Liver (tissue), 9 donors: ENCODE measurements around the gene SLC12A7. TPM values are rescaled to one million over a fixed set of nuclear protein-coding genes. Genes with fewer than 3 reads are reported as not detected.

Experiments
- DNase-seq: peaks from one replicate; pipeline ENCODE4 v3.0.0-alpha.2; 2017; ENCODE audit warnings: low spot score
- H3K27ac ChIP-seq, 2 donors: one replicate each; pipeline ENCODE4 v1.7.0; 2013; ENCODE audit warnings: inconsistent platforms in 2 of 2, low read length in 2 of 2, control low read depth in 1 of 2, low read depth in 1 of 2, mild to moderate bottlenecking in 1 of 2
- H3K27me3 ChIP-seq, 4 donors: one replicate each; pipeline versions ENCODE4 v1.6.1 to v1.7.0; 2013; ENCODE audit warnings: low read length in 3 of 4, inconsistent platforms in 1 of 4, mild to moderate bottlenecking in 1 of 4, moderate library complexity in 1 of 4; ENCODE audit not compliant: control insufficient read depth in 4 of 4, insufficient read depth in 4 of 4
- H3K36me3 ChIP-seq, 4 donors: one replicate each; pipeline versions ENCODE4 v1.6.1 to v1.7.0; 2013; ENCODE audit warnings: low read length in 3 of 4, mild to moderate bottlenecking in 3 of 4, low read depth in 1 of 4, moderate library complexity in 1 of 4; ENCODE audit not compliant: control insufficient read depth in 4 of 4, insufficient read depth in 3 of 4
- H3K4me1 ChIP-seq, 4 donors: one replicate each; pipeline versions ENCODE4 v1.6.1 to v1.7.0; 2013; ENCODE audit warnings: low read length in 3 of 4, mild to moderate bottlenecking in 3 of 4, moderate library complexity in 1 of 4; ENCODE audit not compliant: control insufficient read depth in 4 of 4, insufficient read depth in 4 of 4
- H3K4me3 ChIP-seq, 3 donors: one replicate each; pipeline versions ENCODE4 v1.6.1 to v1.7.0; 2013; ENCODE audit warnings: low read length in 3 of 3, control low read depth in 1 of 3, low read depth in 1 of 3, mild to moderate bottlenecking in 1 of 3
- H3K9ac ChIP-seq, 2 donors: one replicate each; pipeline ENCODE4 v1.7.0; 2013; ENCODE audit warnings: low read length in 2 of 2, mild to moderate bottlenecking in 2 of 2, moderate library complexity in 2 of 2, control low read depth in 1 of 2, low read depth in 1 of 2
- H3K9me3 ChIP-seq, 4 donors: one replicate each; pipeline versions ENCODE4 v1.6.1 to v1.7.0; 2013; ENCODE audit warnings: low read length in 3 of 4; ENCODE audit not compliant: control insufficient read depth in 4 of 4
- ATF3 ChIP-seq: IDR thresholded peaks from 2 replicates; pipeline ENCODE4 v1.6.1; 2016; ENCODE audit warnings: antibody characterized with exemption
- CTCF ChIP-seq: fragments of 150-350 bp; IDR thresholded peaks from 2 replicates; pipeline ENCODE4 v1.5.1; 2017; ENCODE audit warnings: improper control_type of control experiment, low read depth, low read length; ENCODE audit not compliant: missing input control
- EGR1 ChIP-seq, 2 donors: IDR thresholded peaks; 2 replicates each; pipeline ENCODE4 v1.6.1; 2016 to 2018; ENCODE audit warnings: antibody characterized with exemption in 2 of 2, low read depth in 2 of 2
- FOXA1 ChIP-seq: IDR thresholded peaks from 2 replicates; pipeline ENCODE4 v1.6.1; 2016; ENCODE audit warnings: antibody characterized with exemption
- FOXA2 ChIP-seq: IDR thresholded peaks from 2 replicates; pipeline ENCODE4 v1.6.1; 2016; ENCODE audit warnings: antibody characterized with exemption
- GABPA ChIP-seq, 2 donors: IDR thresholded peaks in 1 of 2; conservative IDR thresholded peaks in 1 of 2; 2 replicates each; pipeline ENCODE4 v1.6.1; 2016; ENCODE audit warnings: antibody characterized with exemption in 2 of 2, mild to moderate bottlenecking in 1 of 2, moderate library complexity in 1 of 2
- HNF4A ChIP-seq, 2 donors: conservative IDR thresholded peaks; 2 replicates each; pipeline ENCODE4 v1.6.1; 2016; ENCODE audit warnings: antibody characterized with exemption in 2 of 2, mild to moderate bottlenecking in 2 of 2
- HNF4G ChIP-seq: IDR thresholded peaks from 2 replicates; pipeline ENCODE4 v1.6.1; 2016; ENCODE audit warnings: antibody characterized with exemption
- JUND ChIP-seq, 2 donors: IDR thresholded peaks; 2 replicates each; pipeline ENCODE4 v1.6.1; 2016; ENCODE audit warnings: antibody characterized with exemption in 2 of 2
- NR2F2 ChIP-seq: IDR thresholded peaks from 2 replicates; pipeline ENCODE4 v1.6.1; 2016; ENCODE audit warnings: antibody characterized with exemption
- RAD21 ChIP-seq, 2 donors: IDR thresholded peaks; 2 replicates each; pipeline ENCODE4 v1.6.1; 2016; ENCODE audit warnings: antibody characterized with exemption in 2 of 2, mild to moderate bottlenecking in 2 of 2
- REST ChIP-seq: IDR thresholded peaks from 2 replicates; pipeline ENCODE4 v1.6.1; 2016; ENCODE audit warnings: antibody characterized with exemption, mild to moderate bottlenecking
- RXRA ChIP-seq, 2 donors: IDR thresholded peaks; 2 replicates each; pipeline ENCODE4 v1.6.1; 2017 to 2018; ENCODE audit warnings: antibody characterized with exemption in 2 of 2, mild to moderate bottlenecking in 1 of 2
- SP1 ChIP-seq: IDR thresholded peaks from 2 replicates; pipeline ENCODE4 v1.6.1; 2018; ENCODE audit warnings: antibody characterized with exemption, mild to moderate bottlenecking
- TAF1 ChIP-seq: conservative IDR thresholded peaks from 2 replicates; pipeline ENCODE4 v1.6.1; 2016; ENCODE audit warnings: antibody characterized with exemption, mild to moderate bottlenecking
- YY1 ChIP-seq: IDR thresholded peaks from 2 replicates; pipeline ENCODE4 v1.6.1; 2016; ENCODE audit warnings: antibody characterized with exemption, mild to moderate bottlenecking
- WGBS: extraction: QIAGEN DNeasy Blood & Tissue Kit; methylation state at CpG from one replicate; pipeline ENCODE4 v1.1.7; 2013; 5-methylcytosine and 5-hydroxymethylcytosine counted together
- polyA plus RNA-seq, 2 donors: library from polyadenylated mRNA; stranded (reverse) in 1 of 2; unstranded in 1 of 2; fragments of 200-250 nt in 1 of 2; fragments of >200 nt in 1 of 2; fragmentation: Nextera tagmentation in 1 of 2; extraction: Ambion mirVana in 1 of 2; gene quantifications; one replicate each; pipeline versions ENCODE4 v1.2.1 to v1.2.3, GENCODE V29; 2013 to 2015
- total RNA-seq, 2 donors: library from RNA; depleted of rRNA; stranded (reverse); fragments of >200 nt; gene quantifications; one replicate each; pipeline ENCODE4 v1.2.3, GENCODE V29; 2014
- TF ChIP-seq, protein P1 (sequence below): IDR thresholded peaks from 2 replicates; pipeline ENCODE4 v1.6.1; 2016; ENCODE audit warnings: antibody characterized with exemption
- TF ChIP-seq, protein P2 (sequence below): IDR thresholded peaks from 2 replicates; pipeline ENCODE4 v1.6.1; 2016; ENCODE audit warnings: antibody characterized with exemption
- donor health status: healthy.
- donor health status: healthy.
- donor health status: healthy.
- donor health status: healthy.
- donor health status: healthy.

Gene SLC12A7
- total and polyA plus RNA-seq, 4 donors = 12.3 to 64.2 (median 28.9) TPM

DNA sequence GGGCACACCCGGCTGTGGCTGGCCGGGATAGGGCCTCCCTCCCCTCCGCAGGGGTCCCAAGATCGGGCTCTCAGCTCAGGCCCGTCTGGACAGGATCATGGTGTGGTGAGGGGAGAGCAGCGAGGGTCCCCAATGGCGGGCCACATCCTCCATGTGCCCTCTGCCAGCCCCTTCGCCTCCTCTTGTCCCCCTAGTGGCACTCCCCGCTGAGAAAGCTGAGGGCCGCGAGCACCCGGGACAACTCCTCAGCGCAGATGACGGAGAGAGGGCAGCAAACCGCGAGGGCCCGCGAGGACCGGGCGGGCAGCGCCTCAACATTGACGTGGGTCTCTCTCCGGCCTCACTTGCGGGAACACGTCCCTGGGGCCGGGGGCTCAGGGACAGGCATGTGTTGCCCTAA, 78.7 kb downstream of the SLC12A7 start:
- Histone ChIP-seq H3K9me3 (no peaks in the 10 kb centered on the region), H3K9ac (no peak overlapping the region), H3K4me1 (no peaks in the 10 kb centered on the region), H3K36me3 (no peaks in the 10 kb centered on the region), H3K4me3 (no peak overlapping the region), H3K27me3 (no peaks in the 10 kb centered on the region), H3K27ac (no peak overlapping the region)
- DNase-seq = no peak
- TF ChIP-seq CTCF = no peak
- no peak for TF ChIP-seq FOXA2
- TF ChIP-seq, protein P1, sequence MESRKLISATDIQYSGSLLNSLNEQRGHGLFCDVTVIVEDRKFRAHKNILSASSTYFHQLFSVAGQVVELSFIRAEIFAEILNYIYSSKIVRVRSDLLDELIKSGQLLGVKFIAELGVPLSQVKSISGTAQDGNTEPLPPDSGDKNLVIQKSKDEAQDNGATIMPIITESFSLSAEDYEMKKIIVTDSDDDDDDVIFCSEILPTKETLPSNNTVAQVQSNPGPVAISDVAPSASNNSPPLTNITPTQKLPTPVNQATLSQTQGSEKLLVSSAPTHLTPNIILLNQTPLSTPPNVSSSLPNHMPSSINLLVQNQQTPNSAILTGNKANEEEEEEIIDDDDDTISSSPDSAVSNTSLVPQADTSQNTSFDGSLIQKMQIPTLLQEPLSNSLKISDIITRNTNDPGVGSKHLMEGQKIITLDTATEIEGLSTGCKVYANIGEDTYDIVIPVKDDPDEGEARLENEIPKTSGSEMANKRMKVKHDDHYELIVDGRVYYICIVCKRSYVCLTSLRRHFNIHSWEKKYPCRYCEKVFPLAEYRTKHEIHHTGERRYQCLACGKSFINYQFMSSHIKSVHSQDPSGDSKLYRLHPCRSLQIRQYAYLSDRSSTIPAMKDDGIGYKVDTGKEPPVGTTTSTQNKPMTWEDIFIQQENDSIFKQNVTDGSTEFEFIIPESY = no peak
- TF ChIP-seq GABPA (IDR thresholded peaks at IDR 0.05 in 1 of 2, conservative IDR thresholded peaks at IDR 0.05 in 1 of 2) = no peak
- TF ChIP-seq SP1 = no peak
- TF ChIP-seq YY1 = no peak
- no peak for TF ChIP-seq FOXA1
- TF ChIP-seq HNF4G = no peak
- TF ChIP-seq NR2F2 = no peak
- TF ChIP-seq EGR1 (IDR thresholded peaks at IDR 0.05; ENCODE audit: low read depth in 2 of 2) = no peak
- TF ChIP-seq HNF4A (conservative IDR thresholded peaks at IDR 0.05) = no peak
- no peak for TF ChIP-seq ATF3
- TF ChIP-seq REST = no peak
- TF ChIP-seq TAF1 = no peak
- no peak for TF ChIP-seq RAD21 (IDR thresholded peaks at IDR 0.05)
- no peak for TF ChIP-seq JUND (IDR thresholded peaks at IDR 0.05)
- no peak for TF ChIP-seq RXRA (IDR thresholded peaks at IDR 0.05)
- TF ChIP-seq, protein P2, sequence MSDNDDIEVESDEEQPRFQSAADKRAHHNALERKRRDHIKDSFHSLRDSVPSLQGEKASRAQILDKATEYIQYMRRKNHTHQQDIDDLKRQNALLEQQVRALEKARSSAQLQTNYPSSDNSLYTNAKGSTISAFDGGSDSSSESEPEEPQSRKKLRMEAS = no peak
- 91% methylated on average over 26 of the region's 26 CpGs for whole genome bisulfite sequencing
